Measurements from ENCODE around the gene PTPRK.

Gene PTPRK

DNA sequence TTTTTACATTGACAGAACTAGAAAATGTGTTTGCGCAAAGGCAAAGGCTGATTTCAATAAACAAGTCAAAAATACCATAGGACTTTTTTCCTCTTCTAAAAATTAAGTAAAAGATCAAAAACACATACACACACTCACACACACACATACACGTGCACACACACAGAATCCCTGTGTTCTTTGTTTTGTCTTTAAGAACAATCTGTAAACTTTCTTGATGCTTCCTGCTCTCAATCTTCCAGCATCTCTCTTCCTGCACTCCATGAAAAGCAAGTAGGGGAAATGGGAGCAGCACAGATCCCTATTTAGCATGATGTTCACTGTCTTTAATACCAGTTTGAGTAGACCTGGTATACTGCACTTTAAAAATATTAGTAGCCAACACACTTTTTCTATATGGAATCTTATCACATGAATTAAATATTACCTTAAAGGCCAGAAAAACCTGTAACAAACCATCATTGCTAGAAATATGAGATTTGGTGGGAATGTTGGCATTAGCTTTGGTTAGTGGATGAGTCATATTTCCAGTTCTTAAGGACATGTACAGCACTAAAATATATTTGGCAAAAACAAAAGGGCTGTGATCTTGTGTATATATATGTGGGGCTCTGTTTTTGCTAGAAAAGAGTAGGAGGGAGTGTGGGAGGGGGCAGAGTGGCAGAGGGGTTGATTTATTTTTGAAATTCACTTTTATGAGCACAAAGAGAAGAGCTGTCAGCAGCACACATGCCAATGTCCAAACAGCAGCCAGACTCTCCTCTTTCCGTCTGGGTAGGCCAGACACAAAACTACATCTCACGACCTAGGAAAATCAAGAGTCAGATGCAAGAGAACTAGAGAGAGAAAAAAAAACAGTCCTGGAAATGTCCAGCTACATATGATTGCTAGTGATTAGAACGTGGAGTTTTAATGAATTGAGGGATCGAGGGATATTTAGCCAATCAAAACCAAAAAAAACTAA lies 4.6 kb downstream of the PTPRK start:
- no peak for DNase-seq (ENCODE audit: low spot score)

DNA sequence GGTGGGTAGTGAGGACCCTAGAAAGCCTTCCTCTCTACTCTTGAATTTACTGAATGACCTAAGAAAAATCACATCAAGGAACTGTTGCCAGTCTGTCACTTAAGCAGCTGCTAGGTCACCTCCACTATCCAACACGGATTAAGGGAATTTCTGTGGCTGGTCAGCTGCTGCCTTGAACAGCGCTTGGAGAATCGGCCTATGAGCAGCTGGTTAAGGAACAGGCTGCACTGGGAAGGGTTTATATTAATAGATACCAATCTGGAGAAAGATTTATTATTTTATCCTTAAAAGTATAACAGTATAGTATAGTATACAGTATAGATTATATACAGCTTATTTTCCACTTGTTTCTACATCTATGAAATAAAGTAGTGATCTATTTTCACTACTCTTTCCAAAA lies 6.5 kb downstream of the PTPRK start:
- DNase-seq (ENCODE audit: low spot score) = no peak

DNA sequence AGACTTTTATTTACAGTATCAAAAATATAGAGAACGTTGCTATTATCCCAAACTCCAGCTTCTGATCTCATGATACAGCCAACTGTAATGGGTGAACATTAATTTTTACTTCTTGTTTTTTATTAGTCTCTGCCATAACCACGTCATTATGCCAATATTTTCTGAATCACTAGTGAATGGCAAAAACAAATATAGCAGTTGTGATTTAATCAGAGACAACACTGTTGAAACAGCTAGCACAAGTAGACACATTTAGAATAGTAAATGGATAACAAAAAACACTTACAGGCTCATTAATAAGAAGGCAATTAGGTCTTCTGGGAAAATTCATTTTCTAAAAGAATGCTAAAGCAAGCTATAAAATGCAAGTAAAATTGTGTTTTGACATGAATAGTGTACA lies 8.1 kb downstream of the PTPRK start:
- DNase-seq (ENCODE audit: low spot score) = no peak

DNA sequence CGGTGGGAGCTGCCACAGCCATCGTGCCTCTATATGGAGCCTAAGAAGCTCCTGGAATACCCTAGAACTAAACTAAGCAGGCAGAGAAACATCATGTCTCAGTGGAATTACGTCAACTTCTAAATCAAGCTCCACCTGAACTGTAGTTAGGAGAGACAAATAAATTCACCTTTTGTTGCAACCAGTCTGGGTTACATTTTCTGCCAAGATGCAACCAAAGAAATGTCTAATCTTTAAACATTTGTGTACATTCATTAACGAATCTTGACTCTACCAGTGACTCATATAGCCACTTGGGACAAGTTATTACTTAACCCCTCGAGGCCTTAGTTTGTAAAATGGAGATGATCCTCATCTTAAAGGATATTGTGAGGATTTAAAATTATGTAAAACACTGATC lies 8.9 kb downstream of the PTPRK start:
- DNase-seq (ENCODE audit: low spot score) = no peak

DNA sequence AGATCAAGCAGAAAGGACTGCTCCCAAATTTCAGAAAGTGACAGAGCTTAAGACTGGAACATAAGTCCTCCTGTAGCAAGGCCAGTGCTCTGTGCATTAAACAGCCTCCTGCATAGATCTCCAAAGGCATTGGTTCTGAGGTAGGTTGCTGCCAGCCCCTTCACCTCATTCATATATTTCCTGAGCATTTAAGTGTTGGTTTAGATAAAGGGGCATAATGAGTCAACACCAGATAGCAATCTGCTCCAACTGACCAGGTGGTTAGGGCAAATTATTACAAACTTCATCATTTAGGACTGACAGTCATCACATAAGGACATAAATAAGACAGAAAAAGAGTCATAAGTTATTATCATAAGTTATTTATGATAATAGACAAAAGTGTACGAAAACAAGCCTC lies 10.7 kb downstream of the PTPRK start:
- DNase-seq (ENCODE audit: low spot score) = no peak

DNA sequence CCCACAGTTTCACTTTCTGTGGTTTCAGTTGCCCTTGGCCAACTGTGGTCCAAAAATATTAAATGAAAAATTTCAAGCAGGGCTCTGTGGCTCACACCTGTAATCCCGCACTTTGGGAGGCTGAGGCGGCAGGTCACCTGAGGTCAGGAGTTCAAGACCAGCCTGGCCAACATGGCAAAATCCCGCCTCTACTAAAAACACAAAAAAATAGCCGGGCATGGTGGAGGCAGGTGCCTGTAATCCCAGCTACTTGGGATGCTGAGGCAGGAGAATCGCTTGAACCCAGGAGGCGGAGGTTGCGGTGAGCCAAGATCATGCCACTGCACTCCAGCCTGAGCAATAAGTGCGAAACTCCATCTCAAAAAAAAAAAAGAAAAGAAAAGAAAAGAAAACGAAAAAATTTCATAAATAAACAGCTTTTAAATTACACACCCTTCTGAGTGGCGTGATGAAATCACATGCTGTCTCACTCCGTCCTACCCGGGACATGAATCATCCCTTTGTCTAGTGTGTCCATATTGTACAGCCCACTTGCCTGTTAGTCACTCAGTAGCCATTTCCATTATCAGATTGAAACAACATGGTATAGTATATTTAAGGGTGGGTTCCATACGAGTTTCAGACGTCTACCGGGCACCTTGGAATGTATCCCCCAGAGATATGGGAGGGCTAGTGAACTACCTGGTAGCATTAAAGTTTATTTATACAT lies 11.7 kb downstream of the PTPRK start:
- DNase-seq (ENCODE audit: low spot score) = no peak

DNA sequence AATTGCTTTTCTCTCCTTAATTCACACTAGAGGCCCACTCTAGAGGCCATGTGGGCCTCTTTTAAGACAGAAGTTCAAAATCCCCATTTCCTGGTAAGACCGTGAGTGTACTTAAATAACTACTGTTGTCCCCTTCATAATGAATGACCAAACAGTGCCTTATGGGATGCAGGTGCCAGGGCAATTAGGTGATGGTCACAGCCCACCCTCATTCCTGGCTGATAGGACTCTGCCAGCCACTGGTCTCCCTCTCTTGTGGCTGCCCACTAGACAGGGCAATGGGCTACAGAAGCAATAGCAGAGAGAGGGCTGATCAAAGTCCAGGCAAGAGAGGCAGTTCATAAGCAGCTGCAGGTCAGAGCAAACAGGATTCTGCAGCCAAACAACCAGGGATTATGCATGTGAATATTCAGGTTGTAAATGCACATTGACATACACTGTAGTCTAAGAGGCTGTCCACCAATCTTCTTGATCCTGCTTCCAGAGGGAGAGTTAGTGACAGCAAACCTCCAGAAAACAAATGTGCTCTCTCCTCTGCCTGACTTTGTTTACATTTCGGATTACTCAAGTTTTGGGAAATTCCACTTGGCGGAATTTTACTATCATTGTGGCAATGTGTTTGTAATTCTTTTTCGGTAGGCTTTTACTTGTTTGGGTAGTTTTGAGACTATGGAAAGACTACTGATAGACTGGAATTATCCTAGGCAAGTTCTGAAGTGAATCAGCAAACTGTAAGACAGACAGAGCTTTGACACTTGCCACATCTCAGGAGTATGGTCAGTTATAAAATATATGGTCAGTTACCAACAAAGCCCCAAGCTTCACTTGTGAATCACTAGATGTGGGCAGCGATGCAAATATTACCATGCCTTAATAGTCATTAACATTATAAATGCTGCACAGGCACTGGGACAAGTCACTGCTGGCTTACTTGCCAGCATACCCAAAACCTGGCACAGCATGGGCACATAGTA lies 12.8 kb downstream of the PTPRK start:
- DNase-seq (ENCODE audit: low spot score) = no peak

DNA sequence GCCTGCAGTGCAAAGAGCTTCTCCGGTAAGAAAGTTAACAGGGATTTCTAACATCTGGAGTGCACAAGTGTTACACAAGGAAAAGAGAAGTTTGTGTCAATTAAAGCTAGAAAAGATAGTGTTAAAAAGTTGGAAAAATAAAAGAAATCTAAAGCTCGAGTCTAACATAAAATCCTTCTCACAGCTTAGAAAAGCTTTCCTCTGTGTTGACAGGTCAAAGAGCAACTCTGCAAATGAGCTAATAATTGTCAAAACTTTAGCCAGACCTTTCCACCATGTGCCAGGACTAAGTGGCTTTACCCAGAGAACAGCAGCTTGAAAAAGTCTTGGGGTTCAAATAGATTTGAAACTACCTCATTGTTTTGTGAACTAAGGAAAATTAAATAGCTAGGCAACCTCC lies 14.8 kb downstream of the PTPRK start:
- no peak for DNase-seq (ENCODE audit: low spot score)

DNA sequence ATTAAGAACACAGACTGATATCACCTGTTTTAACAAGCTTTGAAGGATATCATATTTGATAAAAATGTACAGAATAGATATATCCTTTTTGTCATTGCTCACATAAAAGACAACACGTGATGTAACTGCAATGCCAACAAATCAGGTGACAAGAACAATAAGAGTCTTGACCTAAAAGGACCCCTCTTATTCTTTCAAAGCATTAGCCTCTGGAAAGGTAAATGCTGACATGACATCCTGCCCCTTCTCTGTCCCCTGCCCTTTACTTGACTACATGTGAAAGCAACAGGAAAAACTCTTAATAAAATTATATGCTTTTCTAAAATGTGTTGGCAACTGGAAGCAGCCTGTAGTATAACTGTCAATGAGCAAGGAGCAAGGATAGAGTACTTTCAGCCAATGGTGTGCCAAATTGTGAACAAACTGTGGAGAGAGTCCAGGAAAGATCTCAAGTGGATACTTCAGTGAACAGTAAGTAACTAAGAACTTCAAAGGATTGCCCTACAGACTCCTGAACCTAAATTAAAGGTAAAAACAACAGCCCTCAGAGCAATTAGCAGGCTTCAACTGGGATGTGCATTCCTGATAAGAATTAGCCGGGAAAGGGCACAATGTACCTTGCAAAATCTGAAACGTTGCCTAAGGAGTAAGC lies 16.3 kb downstream of the PTPRK start:
- DNase-seq (ENCODE audit: low spot score) = no peak

DNA sequence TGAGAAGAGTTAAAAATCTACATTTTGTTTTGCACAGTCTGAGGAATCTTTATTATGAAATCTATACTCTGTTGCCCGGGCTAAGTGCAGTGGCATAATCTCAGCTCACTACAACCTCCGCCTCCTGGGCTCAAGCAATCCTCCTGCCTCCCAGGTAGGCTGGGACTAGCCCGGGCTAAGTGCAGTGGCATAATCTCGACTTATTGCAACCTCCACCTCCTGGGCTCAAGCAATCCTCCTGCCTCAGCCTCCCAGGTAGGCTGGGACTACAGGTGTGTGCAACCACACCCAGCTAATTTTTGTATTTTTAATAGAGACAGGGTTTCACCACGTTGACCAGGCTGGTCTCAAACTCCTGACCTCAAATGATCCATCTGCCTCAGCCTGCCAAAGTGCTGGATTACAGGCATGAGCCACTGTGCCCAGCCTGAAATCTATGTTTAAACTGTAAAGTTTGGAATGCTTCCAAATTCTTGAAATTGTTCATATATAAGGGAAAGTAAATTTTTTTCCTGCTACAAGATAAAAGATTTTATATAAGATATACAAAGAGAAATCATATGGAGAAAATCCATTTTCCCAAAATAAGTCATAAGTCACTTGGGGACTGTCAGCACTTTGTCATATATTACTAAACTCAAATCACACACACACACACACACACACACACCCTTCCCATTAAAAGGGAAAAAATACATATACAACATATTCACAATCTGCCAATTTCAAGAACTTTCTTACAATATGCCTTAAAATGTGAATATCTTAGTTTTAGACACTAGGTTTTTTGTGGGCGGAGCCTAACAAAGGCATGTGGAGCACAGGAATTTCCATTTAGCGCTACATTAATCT lies 19.4 kb downstream of the PTPRK start:
- no peak for DNase-seq (ENCODE audit: low spot score)

DNA sequence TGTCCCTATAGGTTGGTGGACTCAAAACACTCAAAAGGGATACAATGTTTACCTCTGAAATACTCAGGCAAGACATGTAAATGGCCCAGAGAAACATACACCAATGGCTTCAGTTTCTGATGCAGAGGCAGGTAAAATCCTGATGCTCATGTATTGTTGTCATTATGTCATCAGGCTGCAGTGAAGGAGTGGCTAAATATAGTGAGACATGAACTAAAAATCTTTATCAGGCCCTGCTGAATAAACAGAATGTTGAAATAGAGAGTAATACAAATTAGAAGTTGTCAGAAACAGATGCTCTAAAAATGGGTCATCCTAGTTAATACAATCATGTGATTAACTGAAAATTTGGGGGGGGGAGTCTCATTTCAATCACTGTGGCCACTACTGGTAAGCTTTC lies 20.4 kb downstream of the PTPRK start:
- no peak for DNase-seq (ENCODE audit: low spot score)

DNA sequence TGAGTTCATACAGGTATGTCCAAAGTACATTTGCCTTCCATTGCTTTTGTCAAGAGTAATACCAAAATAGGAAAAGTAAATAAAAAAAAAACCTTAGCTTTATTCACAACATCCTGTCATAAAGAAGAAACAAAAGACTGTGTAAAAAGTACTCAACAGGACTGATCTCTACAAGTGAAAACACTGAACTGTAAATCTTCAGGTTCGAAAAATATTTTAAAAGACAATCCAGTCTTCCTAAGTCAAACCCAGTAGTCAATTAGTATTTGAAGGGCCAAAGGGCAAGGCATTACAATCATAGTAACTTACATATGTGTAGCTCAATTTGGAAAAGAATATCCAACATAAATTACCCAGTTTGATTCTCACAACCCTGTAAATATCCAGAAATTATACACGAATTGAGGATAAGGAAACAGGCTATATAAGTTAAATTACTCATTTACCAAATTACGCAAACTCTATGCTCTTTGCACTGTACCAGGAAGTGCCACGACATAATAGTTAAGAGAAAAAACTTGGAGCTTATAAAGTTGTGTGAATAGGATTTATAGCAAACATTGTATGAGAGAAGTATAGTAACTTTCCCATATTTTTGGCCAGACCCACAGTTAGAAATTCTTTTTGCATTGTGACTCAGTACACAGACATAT lies 21.2 kb downstream of the PTPRK start:
- DNase-seq (ENCODE audit: low spot score) = no peak

DNA sequence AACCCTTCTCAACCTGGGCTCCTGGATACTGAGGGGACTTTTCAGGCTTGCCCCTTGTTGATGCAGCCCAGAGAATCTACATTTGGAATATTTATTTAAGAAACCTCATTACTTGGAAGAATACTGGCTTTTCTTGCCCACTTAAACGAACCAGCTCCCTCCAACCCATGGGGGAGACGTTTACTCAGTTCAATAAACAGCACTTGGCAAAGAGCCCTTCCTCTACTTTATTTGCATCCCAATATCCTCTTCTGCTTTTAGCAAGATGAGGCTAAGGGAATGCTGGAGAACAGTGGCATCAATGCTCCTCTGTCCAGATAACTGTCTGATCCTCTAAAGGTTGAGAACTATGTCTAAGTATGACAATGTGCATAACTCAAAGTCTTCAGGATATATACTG lies 22.2 kb downstream of the PTPRK start:
- no peak for DNase-seq (ENCODE audit: low spot score)

DNA sequence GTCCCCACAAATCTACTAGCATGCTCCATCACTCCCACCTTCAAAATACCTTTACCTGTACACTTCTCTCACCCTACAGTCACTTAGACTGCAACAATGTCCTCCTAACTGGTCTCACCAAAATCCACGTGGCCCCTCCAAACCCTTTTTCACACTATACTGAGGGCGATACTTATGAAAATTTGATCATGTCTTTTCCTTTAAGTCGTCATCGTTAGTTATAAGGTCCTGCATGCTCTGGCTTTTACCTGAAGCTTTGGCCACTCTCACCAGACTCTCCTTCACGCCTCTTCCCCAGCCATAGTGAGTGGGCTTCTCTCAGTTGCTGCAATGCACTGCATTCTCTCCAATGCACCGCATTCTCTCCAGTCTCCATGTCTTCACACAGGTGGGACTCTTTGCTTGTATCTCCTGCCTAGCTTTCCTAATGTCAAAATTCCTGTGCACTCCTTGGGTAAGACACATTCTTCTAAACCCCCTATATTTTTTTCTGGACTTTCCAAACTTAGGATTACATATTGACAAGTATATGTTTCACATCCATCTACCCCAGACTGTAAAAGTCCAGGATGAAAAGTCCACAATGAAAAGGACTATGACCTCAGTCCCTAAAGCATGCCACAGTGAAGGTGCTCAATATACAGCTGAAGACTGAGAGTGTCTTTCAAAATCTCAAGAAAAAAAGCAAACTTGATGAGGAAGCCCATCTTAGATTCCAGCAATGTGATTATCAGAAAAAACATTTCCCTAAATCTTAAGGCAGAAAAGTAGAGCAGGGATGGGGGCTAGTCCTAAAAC lies 24.7 kb downstream of the PTPRK start:
- DNase-seq (ENCODE audit: low spot score) = no peak

DNA sequence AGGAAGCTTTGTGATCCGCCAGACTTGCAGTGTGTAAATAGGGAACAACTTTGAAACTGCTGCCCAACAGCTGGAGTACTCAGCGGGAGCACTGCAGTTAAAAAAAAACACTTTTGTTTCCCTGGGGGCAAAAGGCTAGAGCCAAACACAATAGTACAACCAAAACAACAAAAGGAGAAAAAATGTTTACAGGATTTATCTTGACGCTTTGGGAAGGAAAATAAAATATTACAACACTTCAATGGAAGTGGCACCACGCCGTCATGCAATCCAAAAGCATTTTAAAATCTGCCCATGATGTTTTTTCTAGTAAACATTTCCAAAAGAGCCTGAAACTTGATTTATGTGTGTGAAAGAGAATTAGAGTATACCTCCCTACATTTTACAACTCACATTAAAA lies 26.0 kb downstream of the PTPRK start:
- no peak for DNase-seq (ENCODE audit: low spot score)

DNA sequence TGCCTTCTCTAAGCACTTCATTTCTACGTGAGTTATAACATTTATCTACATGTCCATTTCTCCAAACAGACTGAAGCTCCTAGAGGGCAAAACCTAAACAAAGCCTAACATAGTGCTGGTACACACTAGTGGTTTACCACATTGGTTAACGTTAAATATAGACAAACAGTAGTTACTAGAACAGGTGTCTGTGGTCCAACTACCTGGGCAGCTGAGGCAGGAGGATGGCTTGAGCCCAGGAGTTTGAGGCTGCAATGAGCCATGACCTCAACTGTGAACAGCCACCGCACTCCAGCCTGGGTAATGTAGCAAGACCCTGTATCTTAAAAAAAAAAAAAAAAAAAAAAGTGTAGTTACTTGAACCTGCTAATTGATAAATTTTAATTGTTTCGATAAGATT lies 26.5 kb downstream of the PTPRK start:
- no peak for DNase-seq (ENCODE audit: low spot score)

DNA sequence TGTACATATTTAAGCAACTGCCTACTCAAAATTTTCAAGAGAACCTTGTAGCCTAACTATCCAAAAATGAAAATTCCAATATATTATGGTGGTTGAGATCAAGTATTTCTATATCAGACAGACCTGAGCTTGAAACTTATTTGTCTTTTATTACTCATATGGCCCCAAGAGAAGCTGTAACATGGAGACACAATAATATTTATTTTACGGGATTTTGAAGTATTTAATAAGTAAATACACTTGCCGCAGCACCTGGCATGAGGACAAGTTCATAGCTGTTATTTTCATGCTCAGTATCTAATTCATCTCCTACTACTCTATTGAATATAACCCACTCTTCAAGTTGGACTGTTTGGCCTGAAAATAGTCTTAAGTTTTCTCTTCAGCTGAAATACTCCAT lies 28.0 kb downstream of the PTPRK start:
- DNase-seq (ENCODE audit: low spot score) = no peak

DNA sequence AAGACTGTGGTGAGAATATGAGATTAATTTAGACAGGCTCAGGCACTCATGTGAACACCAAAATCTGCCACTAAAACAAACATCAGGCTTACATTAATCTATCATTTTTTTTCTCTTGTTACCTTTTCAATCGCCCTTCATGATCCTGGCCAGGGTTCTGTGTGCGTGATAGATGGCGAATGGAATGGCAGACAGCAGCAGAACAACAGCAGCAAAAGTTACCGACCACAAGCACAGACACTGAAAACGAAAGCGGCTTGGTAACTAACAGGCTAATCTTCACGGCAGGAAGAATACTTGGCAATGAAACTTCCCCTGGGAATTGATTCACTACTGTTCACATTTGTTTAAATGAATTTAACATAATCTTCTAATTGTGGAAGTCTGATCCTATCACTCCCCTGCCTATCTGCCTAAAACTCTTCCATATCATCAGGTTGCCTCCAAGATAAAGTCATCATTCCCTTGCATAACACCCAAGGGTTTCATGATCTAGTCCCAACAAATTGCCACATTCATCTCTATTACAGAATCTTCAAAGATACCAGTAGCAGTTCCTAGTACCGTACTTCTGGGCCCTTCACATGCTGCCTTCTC lies 28.7 kb downstream of the PTPRK start:
- no peak for DNase-seq (ENCODE audit: low spot score)

DNA sequence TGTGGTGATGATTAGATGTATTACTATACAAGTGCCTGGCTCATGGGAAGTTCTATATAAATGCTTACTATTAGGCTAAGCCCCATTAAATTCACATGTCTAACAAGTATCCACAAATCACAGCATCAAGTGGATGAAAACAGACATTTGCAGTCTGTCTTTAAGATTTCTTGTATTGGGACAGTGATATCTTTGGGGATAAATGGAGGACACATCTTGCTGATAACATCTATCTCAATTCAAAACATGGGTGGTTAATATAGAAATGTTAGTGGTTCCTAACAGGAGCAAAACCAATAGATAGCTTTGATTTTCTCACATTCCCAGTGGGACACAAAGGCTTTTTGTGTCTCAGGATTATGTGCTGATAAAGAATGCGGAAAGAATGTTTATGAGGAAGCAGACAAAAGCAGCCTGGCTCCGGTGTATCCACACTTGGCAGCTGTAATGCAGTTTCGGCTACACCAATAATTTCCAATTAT lies 29.3 kb downstream of the PTPRK start:
- DNase-seq (ENCODE audit: low spot score) = no peak

All from HuH-7.5 (cell line).